Head of caudate nucleus (tissue), 42 donors: ENCODE data around the gene ARID2.
A peak's percentile ranks its signal among the peaks of the same experiment; 100 is the strongest.

Experiments
- DNase-seq, 42 donors: peaks; one replicate each; pipeline versions ENCODE4 v3.0.0 to v3.0.0-alpha.2; 2020 to 2021; ENCODE audit warnings: mixed read lengths in 7 of 42
- intact Hi-C: fragments of 100-400 bp; cut with DNase I; formaldehyde crosslinking; loops from one replicate; pipeline ENCODE4 v1.15.0; 2022

The ARID2 gene

GRCh38 chr12:45712319-45712718 is 17.2 kb upstream of the ARID2 start:
- intact Hi-C loops: no loop called here
- no peak for DNase-seq

- intact Hi-C loops: no loop called here
- no peak for DNase-seq
Measured at GRCh38 chr12:45713078-45713477, 16.4 kb upstream of the ARID2 start.

DNA sequence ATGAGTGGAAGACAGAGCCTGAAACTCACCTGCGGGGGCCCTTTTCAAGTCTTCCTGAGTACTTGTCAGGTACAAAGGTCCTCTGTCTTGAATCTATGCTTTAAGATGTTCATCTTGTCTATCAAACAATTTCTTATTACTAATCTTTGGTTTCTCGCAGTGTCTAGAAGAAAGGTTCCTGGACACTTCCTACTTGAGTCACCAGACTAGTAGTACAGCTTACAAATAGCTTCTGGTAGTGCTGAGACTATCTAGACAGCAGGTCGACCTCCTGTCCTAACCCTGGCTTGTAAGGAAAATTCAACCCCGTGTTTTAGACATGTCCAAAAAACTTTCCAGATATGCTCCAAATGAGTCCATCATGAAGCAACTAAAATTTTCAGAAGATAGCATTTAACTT is 11.2 kb upstream of the ARID2 start:
- intact Hi-C loops: no loop called here
- DNase-seq: no peak

DNA sequence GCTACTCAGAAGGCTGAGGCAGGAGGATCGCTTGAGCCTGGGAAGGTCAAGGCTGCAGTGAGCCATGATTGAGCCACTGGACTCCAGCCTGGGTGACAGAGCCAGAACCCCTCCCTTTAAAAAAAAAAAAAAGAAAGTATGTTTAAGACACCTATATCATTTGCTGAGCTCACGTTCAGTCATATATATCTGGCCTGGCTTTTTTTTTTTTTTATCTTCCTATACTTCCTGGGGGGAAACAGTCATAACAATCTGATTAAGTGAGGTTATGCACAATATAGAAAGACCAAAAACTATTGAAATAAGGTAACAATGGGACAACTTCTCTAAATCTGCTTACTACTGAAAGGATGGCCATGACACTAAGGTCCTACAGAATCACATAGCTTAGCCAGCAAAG is 9.4 kb upstream of the ARID2 start:
- DNase-seq: no peak
- intact Hi-C loops: loop anchor here (10.0 kb wide), 1 partner anchor 105 kb away; no protein-coding TSS in a partner anchor

- DNase-seq: no peak
- intact Hi-C loops: loop anchor here (10.0 kb wide), 1 partner anchor 107 kb away; no protein-coding TSS in a partner anchor
Measured at GRCh38 chr12:45721369-45721768, 8.1 kb upstream of the ARID2 start.

DNA sequence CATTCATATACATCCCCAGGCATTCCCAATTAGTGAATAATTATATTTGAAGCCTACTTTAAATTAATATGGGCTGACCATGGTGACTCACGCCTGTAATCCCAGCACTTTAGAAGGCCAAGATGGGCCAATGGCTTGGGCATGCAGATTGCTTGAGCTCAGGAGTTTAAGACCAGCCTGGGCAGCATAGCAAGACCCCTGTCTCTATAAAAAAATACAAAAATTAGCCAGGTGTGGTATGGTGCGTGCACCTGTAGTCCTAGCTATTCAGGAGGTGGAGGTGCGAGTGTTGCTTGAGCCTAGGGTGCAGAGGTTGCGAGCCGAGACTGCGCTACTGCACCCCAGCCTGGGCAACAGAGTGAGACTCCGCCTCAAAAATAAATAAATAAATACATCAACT is 7.6 kb upstream of the ARID2 start:
- intact Hi-C loops: loop anchor here (10.0 kb wide), 1 partner anchor 107 kb away; no protein-coding TSS in a partner anchor
- DNase-seq: no peak

DNA sequence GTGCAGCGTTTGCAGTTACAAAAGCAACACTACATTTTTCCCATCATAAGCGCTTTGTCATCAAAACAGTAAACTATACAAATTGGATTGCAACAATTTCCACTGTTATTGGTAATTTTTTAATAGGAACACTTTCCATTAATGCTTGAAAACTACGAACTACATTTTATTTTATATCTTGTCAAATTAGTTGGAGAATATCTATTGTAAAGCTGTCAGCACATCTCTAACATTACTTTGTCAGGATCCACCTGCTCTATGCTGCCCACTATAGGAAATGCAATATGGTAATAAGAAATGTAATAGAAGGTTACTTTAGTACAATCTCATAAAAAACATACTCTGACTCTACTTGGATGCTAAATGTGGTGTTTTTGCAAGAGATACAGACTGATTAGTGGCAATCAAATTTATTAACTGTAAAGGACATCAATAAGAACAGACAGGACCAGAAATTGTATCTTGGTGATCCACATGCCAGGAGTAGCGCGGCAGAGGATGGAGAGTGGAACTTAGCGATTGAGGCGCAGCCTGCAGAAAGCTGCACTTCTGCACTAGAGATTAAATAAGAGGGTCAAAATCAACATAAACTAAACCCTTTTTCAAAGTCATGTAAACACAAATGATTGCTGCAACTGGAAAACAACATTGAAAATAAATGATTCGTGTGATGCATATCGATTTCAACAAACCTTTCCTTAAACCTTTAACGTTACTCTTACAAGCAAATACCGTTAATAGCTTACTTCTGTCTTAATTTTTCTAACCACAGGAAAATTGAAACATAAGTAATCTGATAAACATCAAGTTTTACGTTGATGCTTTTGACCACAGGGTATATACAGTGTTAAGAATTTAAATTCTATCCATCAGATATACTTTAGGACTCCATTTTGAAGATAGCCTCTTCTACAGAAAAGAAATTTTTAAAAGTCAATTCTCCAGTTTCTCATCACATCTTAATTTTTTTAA is 3.6 kb upstream of the ARID2 start:
- peak in 37 of 42 donors; percentile 19 to 71 (median 45) for DNase-seq
- intact Hi-C loops: loop anchor here (5.0 to 10.0 kb wide), 3 partner anchors 111 to 509 kb away; partner anchors contain the start of gene ANO6

DNA sequence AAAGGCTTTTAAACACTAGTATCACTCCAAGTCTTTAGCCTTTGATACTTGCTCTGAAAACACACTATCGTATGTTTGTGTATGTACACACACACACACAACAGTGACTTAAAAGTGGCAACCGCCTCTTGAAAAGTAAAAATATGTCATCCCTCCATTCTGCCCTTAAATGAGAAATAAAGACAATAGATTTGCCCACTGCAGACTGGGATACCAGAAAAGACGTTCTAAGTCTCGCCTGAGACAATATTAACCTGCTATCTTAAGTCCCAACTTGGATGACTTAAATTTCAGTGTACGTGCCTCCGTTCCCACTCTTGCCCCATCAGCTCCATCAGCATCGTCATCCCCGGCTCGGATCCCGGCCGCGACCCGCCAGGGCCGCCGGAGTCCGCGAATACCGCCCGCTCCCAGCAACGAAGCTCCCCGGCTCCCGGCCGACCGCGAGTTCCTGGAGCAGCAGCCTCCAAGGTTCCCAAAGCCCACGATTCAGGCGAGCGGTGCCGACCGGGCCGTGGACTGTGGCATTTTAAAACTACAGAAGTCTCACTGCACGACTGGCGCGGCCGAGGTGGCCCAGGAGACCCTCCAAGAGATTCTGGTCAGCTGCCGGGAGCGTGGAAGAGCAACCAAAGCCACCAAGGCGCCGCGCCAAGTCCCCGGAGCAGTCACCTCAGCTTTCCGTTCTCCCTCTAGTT is 2.8 kb upstream of the ARID2 start:
- DNase-seq: peak in 41 of 42 donors; percentile 18 to 86 (median 65)
- intact Hi-C loops: loop anchor here (5.0 to 10.0 kb wide), 3 partner anchors 112 to 509 kb away; partner anchors contain the start of gene ANO6

DNA sequence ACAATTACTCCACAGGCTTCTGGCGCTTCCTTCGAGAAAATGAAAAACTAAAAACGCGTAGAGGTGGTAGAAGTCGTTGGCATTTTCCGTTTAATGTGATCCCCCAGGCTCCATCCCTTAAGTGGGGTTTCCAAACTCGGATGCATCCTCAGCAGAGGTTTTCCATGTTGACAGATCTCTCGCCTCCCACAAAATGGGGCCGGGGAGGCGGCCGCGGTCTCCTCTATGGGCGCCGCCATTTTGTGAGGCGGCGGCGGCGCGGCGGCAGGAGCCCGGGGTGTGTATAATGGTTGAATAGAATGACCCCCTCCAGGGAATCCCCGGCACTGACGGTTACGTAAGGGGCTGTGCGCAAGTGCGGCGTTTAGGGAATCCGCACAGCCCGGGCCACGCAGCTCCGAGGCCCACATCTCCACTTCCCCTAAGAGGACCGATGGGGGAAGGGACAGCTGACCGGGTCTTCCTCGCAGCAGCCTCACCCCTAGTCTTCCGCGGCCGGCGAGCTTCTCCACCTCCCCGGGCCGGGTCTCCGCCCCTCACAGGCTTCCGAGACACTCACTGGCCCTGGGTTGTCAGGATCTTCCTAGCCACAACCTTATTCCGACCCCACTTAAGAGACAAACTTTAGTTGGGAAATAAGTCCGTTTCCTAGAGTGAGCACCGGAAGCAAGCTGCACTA is 2.1 kb upstream of the ARID2 start:
- DNase-seq: peak; percentile 85 to 96 (median 91)
- intact Hi-C loops: loop anchor here (5.0 to 10.0 kb wide), 3 partner anchors 113 to 510 kb away; partner anchors contain the start of gene ANO6

GRCh38 chr12:45727980-45728629 is 1.4 kb upstream of the ARID2 start:
- intact Hi-C loops: loop anchor here (2.0 to 10.0 kb wide), 4 partner anchors 113 to 511 kb away; partner anchors contain the start of genes ANO6 and SCAF11
- DNase-seq: peak in 2 of 42 donors; percentile 14 to 28

- DNase-seq: peak; percentile 91 to 99 (median 96)
- intact Hi-C loops: loop anchor here (2.0 to 10.0 kb wide), 4 partner anchors 114 to 511 kb away; partner anchors contain the start of genes ANO6 and SCAF11
Measured at GRCh38 chr12:45728630-45729232, 775 bp upstream of the ARID2 start.

DNA sequence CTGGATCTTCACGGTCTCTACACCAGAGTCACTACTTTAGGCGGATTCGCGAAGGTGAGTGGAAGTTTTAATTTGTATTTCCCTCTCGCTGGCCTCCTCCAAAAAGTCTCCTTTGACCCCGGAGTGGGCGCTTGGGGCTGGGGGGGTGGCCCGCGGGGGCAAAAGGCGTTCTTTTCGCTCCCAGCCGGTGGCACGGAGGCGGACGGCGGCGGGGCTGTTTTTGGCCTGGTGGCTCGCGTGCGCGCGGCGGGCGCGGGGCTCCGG is 510 bp downstream of the ARID2 start:
- DNase-seq: peak in 9 of 42 donors; percentile 4 to 63 (median 39)
- intact Hi-C loops: no loop called here

DNA sequence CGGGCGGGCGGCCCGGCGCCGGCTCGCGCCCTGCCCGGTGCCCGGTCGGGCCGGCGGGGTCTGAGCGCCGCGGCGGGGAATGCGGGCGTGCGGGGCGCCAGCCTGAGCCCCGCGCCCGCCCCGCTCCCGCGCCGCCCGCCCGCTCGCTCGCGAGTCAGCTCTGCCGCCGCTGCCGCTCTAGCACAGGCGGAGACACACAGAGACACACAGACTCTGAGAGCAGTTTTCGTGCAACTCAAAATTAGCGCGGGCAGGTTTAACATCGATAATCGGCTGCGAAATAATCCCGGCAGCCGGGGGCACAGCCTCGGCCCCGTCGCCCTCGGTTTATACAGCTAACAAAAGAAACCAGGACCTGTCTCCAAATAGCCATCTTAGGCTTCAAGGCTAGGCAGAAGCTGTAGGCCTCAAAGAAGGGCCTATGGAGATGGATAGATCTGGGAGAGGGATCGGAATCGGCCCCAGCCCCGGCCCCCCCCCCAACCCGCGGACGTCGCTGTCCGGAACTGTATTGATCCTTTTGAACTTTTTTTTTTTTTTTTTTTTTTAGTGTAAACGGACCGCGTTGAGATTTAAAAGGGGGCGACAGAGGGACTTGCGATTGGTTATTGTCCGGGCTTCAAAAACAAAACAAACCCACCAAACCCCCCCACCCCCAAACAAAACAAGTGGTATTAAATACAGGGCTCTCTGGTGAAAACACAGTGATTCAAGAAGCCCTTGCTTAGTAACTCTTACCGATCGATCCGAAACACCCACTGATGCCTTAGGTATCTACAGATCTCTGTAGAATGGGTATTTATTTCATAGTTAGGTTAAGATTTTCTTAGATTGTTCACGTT is 1.1 kb downstream of the ARID2 start:
- intact Hi-C loops: no loop called here

DNA sequence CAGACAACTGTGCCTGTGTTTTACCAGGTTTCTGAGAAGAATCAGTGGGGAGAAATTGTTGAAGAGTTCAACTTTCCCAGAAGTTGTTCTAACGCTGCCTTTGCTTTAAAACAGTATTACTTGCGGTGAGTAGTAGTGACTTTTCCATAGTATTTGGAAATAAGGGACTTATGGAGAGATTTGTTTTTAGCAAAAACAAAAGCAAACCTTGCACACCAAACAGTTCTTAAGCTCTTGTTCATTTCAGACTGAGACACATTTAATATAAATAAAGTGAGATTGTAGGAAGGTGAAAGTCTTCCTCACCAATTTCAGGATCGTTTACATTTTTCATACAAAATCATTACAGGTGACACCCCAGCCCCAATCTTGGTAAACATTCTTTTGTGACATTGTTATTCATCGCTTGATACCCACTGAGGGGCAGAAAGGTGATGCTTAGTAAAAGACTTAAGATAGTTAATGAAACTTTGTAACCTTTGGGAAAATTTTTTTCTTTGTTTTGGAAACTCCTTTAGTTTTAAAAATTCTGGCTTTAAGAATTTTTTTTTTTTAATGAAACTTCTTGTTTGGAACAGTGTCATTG is 1.8 kb downstream of the ARID2 start:
- intact Hi-C loops: no loop called here
- DNase-seq: no peak

More for the DNA sequence above, 1.1 kb downstream of the ARID2 start:
- DNase-seq: peak; percentile 36 to 83 (median 68)

GRCh38 chr12:45732250-45732649 is 2.7 kb downstream of the ARID2 start:
- intact Hi-C loops: no loop called here
- DNase-seq: no peak

GRCh38 chr12:45732936-45733335 is 3.4 kb downstream of the ARID2 start:
- DNase-seq: no peak
- intact Hi-C loops: no loop called here

DNA sequence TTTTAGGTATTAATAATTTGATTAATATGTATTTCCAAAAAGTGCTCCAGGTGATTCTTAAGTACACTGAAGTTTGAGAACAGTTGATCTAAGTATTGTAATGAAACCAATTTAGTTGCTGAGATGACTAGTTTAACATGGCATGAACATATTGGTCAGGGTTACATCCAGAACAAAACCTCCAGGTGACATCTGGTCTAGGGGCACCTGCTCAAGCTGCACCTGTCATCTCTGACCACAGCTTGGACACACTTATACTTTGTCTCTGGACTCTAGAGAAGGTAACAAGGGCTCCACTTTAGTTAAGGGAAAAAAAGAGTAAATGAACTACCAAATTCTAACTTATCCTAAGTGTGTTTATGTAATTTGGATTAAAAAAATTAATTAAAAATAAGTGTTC is 8.1 kb downstream of the ARID2 start:
- intact Hi-C loops: no loop called here
- DNase-seq: no peak
